Psoas muscle (tissue), 8 donors: ENCODE results near the gene MMP23B. TPM values are rescaled to one million over a fixed set of nuclear protein-coding genes. Genes with fewer than 3 reads are reported as not detected.

Experiments
- ATAC-seq, 4 donors: fragments of 200-7000 bp; cut with Tn5 transposase; one replicate each; pipeline ENCODE4 v1.9.1; 2020; ENCODE audit warnings: moderate library complexity in 3 of 4, mild to moderate bottlenecking in 2 of 4
- DNase-seq, 2 donors: peaks; one replicate each; pipeline ENCODE4 v3.0.0-alpha.2; 2020
- H3K27ac ChIP-seq: fragments of 200-600 bp; one replicate; pipeline ENCODE4 v1.8.0; 2022
- H3K27me3 ChIP-seq, 3 donors: fragments of 200-600 bp in 1 of 3; one replicate each; pipeline versions ENCODE4 v1.6.1 to v1.8.0; 2013 to 2022; ENCODE audit warnings: low read length in 2 of 3, mild to moderate bottlenecking in 2 of 3, moderate library complexity in 1 of 3; ENCODE audit not compliant: insufficient read depth in 3 of 3
- H3K36me3 ChIP-seq, 2 donors: fragments of 200-600 bp in 1 of 2; one replicate each; pipeline versions ENCODE4 v1.6.1 to v1.8.0; 2013 to 2022; ENCODE audit warnings: low read depth in 1 of 2, mild to moderate bottlenecking in 1 of 2, moderate library complexity in 1 of 2; ENCODE audit not compliant: insufficient read depth in 1 of 2
- H3K4me1 ChIP-seq: fragments of 200-600 bp; one replicate; pipeline ENCODE4 v1.8.0; 2022
- H3K4me3 ChIP-seq: fragments of 200-600 bp; one replicate; pipeline ENCODE4 v1.8.0; 2022; ENCODE audit warnings: mild to moderate bottlenecking
- H3K9me3 ChIP-seq: fragments of 200-600 bp; one replicate; pipeline ENCODE4 v1.8.0; 2022
- CTCF ChIP-seq: fragments of 200-600 bp; IDR thresholded peaks from one replicate; pipeline ENCODE4 v1.8.0; 2022; ENCODE audit warnings: antibody characterized with exemption
- WGBS, 3 donors: extraction: QIAGEN DNeasy Blood & Tissue Kit; methylation state at CpG; one replicate each; pipeline versions ENCODE4 v1.1.6 to v1.1.7; 2013; 5-methylcytosine and 5-hydroxymethylcytosine counted together
- intact Hi-C, 2 donors: fragments of 100-400 bp; cut with DNase I; formaldehyde crosslinking; loops; one replicate each; pipeline versions ENCODE4 v1.11.0 to v1.14.2; 2022
- polyA plus RNA-seq, 3 donors: library from polyadenylated mRNA; stranded (reverse); fragments of 200-250 nt; gene quantifications; one replicate each; pipeline ENCODE4 v1.2.3, GENCODE V29; 2013
- total RNA-seq, 4 donors: library from RNA; stranded (reverse); fragmentation: NEBNext Ultra II Directional in 2 of 4; extraction: Animal tissue kit (Norgen Biotek cat#: 25700) in 2 of 4; gene quantifications; one replicate each; pipeline versions ENCODE4 v1.2.1 to v1.2.4, GENCODE V29; 2021 to 2023
- donor health status: healthy with polysubstance abuse.
- donor health status: DM: no; HTN: no; CAD: no; lungs with moderate emphysema.
- donor health status: Bipolar disorder and iron deficiency.
- donor health status: healthy.
- donor health status: DM: yes; HTN: yes; CAD: no.
- donor health status: DM: no; HTN: no; CAD: no.
- donor health status: DM: no; HTN: no; CAD: no.
- donor health status: DM: yes; HTN: yes; CAD: no.

MMP23B gene
- total and polyA plus RNA-seq, 7 donors, result 0.25 to 1.8 (median 0.32) TPM; not detected in 2

GRCh38 chr1:1628754-1629429 is 3.1 kb upstream of the MMP23B start:
- 71 to 80% (median 76%) methylated on average over 45 to 53 of the region's 53 CpGs for WGBS, 3 donors
- no peak overlapping the region for H3K27ac ChIP-seq

GRCh38 chr1:1629430-1630190 is 2.4 kb upstream of the MMP23B start:
- Histone ChIP-seq H3K4me1 (peaks cover 3% of the 10 kb centered on the region), H3K9me3 (no peaks in the 10 kb centered on the region), H3K27me3 (peaks cover 0 to 2% (median 0%) of the 10 kb centered on the region in 3 donors), H3K36me3 (peaks cover 4 to 43% of the 10 kb centered on the region in 2 donors), H3K27ac (no peak overlapping the region), H3K4me3 (no peak overlapping the region)
- intact Hi-C loops, result no loop called here
- no peak for TF ChIP-seq CTCF
- peak; percentile 25 to 63 for DNase-seq
- ATAC-seq, result no peak
- WGBS, 3 donors, result 70 to 74% (median 73%) methylated on average over 41 to 47 of the region's 48 CpGs

More at GRCh38 chr1:1628754-1629429, 3.1 kb upstream of the MMP23B start:
- Histone ChIP-seq H3K36me3 (peaks cover 4 to 50% of the 10 kb centered on the region in 2 donors), H3K27me3 (peaks cover 0 to 2% (median 0%) of the 10 kb centered on the region in 3 donors), H3K9me3 (no peaks in the 10 kb centered on the region), H3K4me1 (peaks cover 9% of the 10 kb centered on the region), H3K4me3 (no peak overlapping the region)
- intact Hi-C loops, result no loop called here
- peak; percentile 17 to 45 for DNase-seq
- TF ChIP-seq CTCF, result no peak
- no peak for ATAC-seq

- H3K4me3 ChIP-seq, result peak overlapping the region; percentile 30
These were observed 1.6 kb upstream of the MMP23B start for GRCh38 chr1:1630191-1630964.

More at GRCh38 chr1:1630191-1630964, 1.6 kb upstream of the MMP23B start:
- DNase-seq (peak; percentile 75 to 86), ATAC-seq (peak; percentile 15 to 32 (median 22))
- Histone ChIP-seq H3K36me3 (peaks cover 4 to 35% of the 10 kb centered on the region in 2 donors), H3K27me3 (peaks cover 0 to 2% (median 0%) of the 10 kb centered on the region in 3 donors), H3K4me1 (peaks cover 3% of the 10 kb centered on the region), H3K27ac (peak overlapping the region; percentile 1), H3K9me3 (no peaks in the 10 kb centered on the region)
- no peak for TF ChIP-seq CTCF
- intact Hi-C loops, result no loop called here
- 24 to 31% (median 27%) methylated on average over 49 to 81 of the region's 81 CpGs for WGBS, 3 donors
